HUDEP-2 (cell line): Measurements from ENCODE around the gene FPGS.

Experiments used
- DNase-seq, 76 experiments: peaks; one replicate each; lab custom pipeline; 2025; ENCODE audit not compliant: unreplicated experiment in 76 of 76; lab: John Stamatoyannopoulos, UW

The FPGS gene

GRCh38 chr9:127856094-127856728, 53.5 kb downstream of the FPGS start:
- DNase-seq: peak in 59 of 76 experiments; percentile 6 to 81 (median 57)

GRCh38 chr9:127856729-127857116, 54.0 kb downstream of the FPGS start:
- peak in 70 of 76 experiments; percentile 15 to 85 (median 66) for DNase-seq

GRCh38 chr9:127857278-127857677, 54.6 kb downstream of the FPGS start:
- peak in 1 of 76 experiments; percentile 42 for DNase-seq

GRCh38 chr9:127858041-127858512, 55.4 kb downstream of the FPGS start:
- DNase-seq: peak in 58 of 76 experiments; percentile 3 to 75 (median 50)

- DNase-seq: no peak
These were observed 57.6 kb downstream of the FPGS start for GRCh38 chr9:127860260-127860659.

GRCh38 chr9:127860779-127861178, 58.1 kb downstream of the FPGS start:
- no peak for DNase-seq

GRCh38 chr9:127862075-127863011, 59.7 kb downstream of the FPGS start:
- peak in 66 of 76 experiments; percentile 8 to 79 (median 48) for DNase-seq

GRCh38 chr9:127863191-127863621, 60.5 kb downstream of the FPGS start:
- no peak for DNase-seq
